Retinal pigment epithelial cell (primary cell): ENCODE results near the gene NAPEPLD.
"Not testable (repeated sequence)": the region's sequence is repeated elsewhere in the genome, so short reads cannot be mapped to it uniquely, and the experiment has no call there.

Experiments
- DNase-seq: peaks from one replicate; pipeline ENCODE4 v3.0.0-alpha.2; 2010; ENCODE audit warnings: low read depth
- H3K4me3 ChIP-seq: 2 replicates; pipeline ENCODE4 v1.5.1; 2011; ENCODE audit warnings: mild to moderate bottlenecking, low read length, control low read depth, moderate library complexity
- TF ChIP-seq, protein P1 (sequence below): conservative IDR thresholded peaks from 2 replicates; pipeline ENCODE4 v1.5.1; 2011; ENCODE audit warnings: low read depth, low read length, control low read depth, inconsistent platforms

Gene NAPEPLD

DNA sequence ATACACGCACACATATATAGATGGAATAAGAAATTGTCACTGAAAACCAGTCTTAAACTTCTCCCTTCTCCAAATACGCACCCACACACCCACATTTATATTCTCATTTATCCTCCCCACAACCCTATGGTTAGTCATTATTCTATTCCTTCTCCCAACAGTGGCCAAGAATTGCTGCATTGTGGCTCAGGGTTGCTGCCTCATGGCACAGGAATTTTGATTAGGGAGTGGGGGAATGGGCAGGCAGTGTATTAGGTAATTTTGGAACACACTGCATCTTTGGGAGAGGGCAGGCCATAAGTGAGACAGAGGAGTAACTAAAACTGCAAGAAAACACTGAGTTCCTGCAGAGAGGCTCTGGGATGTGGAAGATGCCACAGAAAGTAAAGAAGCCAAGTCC lies 35.7 kb downstream of the NAPEPLD start:
- H3K4me3 ChIP-seq: no peak overlapping the region
- TF ChIP-seq, protein P1, sequence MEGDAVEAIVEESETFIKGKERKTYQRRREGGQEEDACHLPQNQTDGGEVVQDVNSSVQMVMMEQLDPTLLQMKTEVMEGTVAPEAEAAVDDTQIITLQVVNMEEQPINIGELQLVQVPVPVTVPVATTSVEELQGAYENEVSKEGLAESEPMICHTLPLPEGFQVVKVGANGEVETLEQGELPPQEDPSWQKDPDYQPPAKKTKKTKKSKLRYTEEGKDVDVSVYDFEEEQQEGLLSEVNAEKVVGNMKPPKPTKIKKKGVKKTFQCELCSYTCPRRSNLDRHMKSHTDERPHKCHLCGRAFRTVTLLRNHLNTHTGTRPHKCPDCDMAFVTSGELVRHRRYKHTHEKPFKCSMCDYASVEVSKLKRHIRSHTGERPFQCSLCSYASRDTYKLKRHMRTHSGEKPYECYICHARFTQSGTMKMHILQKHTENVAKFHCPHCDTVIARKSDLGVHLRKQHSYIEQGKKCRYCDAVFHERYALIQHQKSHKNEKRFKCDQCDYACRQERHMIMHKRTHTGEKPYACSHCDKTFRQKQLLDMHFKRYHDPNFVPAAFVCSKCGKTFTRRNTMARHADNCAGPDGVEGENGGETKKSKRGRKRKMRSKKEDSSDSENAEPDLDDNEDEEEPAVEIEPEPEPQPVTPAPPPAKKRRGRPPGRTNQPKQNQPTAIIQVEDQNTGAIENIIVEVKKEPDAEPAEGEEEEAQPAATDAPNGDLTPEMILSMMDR: no peak
- peak; percentile 28 for DNase-seq

DNA sequence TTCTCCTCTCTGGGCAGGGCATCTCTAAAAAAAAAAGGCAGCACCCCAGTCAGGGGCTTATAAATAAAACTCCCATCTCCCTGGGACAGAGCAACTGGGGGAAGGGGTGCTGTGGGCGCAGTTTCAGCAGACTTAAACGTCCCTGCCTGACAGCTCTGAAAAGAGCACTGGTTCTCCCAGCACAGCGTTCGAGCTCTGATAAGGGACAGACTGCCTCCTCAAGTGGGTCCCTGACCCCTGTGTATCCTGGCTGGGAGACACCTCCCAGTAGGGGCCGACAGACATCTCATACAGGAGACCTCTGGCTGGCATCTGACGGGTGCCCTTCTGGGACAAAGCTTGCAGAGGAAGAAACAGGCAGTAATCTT lies 42.2 kb downstream of the NAPEPLD start:
- H3K4me3 ChIP-seq: peak overlapping the region; percentile 36
- DNase-seq: not testable (repeated sequence)

DNA sequence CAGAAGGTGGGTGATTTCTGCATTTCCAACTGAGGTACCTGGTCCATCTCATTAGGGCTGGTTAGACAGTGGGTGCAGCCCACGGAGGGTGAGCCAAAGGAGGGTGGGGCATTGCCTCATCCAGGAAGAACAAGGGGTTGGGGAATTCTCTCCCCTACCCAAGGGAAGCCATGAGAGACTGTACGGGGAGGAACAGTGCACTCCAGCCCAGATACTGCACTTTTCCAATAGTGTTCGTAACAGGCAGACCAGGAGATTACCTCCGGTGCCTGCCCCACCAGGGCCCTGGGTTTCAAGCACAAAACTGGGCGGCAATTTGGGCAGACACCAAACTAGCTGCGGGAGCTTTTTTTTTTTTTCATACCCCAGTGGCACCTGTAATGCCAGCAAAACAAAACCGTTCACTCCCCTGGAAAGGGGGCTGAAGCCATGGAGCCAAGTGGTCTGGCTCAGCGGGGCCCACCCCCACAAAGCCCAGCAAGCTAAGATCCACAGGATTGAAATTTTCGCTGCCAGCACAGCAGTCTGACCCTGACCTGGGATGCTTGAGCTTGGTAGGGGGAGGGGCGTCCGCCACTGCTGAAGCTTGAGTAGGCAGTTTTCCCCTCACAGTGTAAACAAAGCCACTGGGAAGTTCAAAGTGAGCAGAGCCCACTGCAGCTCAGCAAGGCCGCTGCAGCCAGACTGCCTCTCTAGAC lies 42.7 kb downstream of the NAPEPLD start:
- TF ChIP-seq, protein P1: no peak
- peak; percentile 16 for DNase-seq
- H3K4me3 ChIP-seq: peak overlapping the region; percentile 36

DNA sequence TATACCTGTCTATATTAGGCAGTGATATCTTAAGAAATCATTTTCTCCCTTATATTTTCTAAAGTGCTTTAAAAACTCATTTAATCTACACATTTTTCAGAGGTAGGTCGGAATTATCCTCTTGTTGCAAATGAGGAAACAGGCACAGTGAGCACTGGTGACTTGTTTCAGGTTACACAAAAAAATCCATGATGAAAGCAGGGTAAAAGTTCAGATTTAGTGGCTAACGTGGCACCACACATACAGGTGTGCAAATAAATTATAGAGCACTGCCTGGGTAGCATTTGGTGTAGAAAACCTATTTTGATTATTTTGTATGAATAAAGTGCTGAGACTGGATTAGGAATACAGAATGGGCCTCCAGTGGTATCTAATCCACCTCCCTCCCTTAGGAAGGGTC lies 47.4 kb downstream of the NAPEPLD start:
- TF ChIP-seq, protein P1: no peak
- DNase-seq: no peak
- H3K4me3 ChIP-seq: no peak overlapping the region

DNA sequence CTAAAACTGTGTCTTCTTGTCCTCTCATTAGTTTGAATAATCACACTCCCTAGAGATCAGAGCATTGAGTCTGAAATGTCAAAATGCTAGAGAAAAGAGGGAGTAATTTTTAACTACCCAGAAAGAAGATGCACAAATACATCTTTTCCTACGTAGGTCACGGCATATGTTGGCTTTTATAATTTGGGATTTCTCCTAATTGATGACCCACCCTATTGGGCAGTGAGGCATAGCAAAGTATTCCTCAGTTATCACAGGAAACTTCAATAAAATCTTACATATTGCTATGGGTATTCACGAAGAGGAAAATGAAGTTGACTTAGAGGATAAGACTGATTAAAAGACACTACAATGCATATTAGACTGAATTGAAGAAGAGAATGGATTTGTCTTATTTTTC lies 48.6 kb downstream of the NAPEPLD start:
- no peak overlapping the region for H3K4me3 ChIP-seq
- DNase-seq: no peak
- TF ChIP-seq, protein P1: no peak

DNA sequence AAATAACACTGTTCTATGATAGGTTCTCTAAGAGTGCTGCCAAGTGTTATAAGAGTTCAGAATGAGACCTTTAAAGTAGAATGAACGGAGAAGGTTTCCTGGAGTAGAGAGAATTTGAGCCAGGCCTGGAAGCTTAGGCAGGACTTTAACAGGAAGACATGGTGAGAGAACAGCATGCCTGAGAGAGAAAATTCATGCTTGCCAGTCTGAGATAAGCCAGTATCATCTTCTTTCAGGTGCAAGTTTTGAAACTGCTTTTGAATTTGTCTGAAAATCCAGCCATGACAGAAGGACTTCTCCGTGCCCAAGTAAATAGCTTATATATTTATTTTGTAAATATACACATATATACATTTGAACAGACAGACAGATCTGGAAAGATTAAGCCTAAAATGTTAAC lies 51.9 kb downstream of the NAPEPLD start:
- TF ChIP-seq, protein P1: no peak
- H3K4me3 ChIP-seq: no peak overlapping the region

DNA sequence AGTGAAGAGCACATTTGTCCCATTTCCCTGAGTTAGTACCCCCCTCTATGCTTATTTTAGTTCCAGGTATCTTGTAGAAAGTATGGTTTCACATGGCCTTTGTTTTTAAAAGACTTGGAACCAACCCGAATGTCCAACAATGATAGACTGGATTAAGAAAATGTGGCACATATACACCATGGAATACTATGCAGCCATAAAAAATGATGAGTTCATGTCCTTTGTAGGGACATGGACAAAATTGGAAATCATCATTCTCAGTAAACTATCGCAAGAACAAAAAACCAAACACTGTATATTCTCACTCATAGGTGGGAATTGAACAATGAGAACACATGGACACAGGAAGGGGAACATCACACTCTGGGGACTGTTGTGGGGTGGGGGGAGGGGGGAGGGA lies 53.3 kb downstream of the NAPEPLD start:
- H3K4me3 ChIP-seq, DNase-seq: not testable (repeated sequence)

More for the DNA sequence above, 51.9 kb downstream of the NAPEPLD start:
- no peak for DNase-seq

DNA sequence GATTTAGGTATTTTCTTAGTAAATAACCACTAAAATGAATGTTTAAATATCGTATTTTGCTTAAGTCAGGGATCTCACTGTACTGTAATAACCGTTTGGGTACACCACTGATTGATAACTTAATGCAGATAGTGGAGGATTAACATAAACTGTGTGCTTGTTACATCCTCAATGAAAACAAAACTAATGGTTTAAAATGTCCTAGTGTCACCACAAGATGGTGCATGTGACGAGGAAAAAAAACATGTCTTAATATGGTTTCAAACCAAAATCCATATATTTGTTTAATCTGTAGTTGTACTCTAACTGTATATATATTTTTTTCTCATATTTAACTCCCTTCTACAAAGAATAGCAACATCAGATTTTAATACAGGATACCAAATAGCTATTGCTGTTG lies 54.8 kb downstream of the NAPEPLD start:
- H3K4me3 ChIP-seq: no peak overlapping the region
- DNase-seq: no peak
- TF ChIP-seq, protein P1: no peak
